HG03159 (cell line): ENCODE measurements around the gene MAN2A2.

Source experiments
- ATAC-seq: cut with Tn5 transposase; IDR thresholded peaks from one replicate; pipeline ENCODE4 v1.9.1; 2021; ENCODE audit warnings: mild to moderate bottlenecking, moderate library complexity; ENCODE audit not compliant: unreplicated experiment

The MAN2A2 gene

DNA sequence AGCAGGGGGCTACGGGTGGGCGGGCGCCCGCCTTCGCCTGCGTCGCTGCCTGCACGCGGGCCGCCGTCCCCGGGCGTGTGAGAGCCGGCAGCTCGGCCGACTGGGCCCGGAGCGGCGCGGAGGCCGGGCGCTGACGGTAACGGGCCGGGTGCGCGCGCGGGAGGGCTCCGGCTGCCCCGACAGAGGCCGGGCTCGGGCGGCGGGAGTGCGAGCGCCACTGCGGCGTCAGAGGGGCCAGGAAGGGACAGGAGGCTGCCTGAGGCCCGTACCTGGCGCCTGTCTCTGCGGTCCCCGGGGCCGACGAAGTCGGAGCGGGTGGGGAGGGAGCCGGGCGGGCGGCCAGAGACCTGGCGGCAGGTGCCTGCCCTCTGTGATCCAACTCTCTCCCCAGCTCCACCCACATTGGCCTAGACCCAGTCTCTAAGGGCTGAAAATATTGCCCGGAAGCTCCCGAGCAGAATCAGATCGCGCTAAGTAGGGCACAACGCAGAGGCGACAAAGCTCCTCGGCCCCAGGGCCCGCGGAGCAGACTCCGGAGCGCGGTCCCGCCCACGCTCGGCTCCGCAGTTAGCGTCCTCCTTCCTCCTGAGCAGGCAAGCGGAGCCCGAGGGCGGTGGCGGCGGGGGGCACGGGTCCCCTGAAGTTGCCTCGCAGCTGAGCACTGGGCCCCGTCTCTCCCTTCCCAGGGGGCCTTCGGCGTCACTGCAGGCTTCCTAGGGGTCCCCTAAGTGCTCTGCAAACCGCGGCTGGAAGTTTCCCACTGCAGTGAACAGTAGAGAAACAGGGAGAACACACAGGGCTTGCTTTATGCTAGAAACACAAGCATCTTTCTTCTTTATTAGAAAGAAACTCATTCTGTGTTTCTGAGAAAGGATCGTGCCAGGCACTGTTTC, at the start of gene MAN2A2:
Gene MAN2A2, plus strand, starts transcription at position 463 of the 893 bp plus-strand sequence. CDS start 906 bp downstream, outside the sequence.
- ATAC-seq: peak; percentile 61

DNA sequence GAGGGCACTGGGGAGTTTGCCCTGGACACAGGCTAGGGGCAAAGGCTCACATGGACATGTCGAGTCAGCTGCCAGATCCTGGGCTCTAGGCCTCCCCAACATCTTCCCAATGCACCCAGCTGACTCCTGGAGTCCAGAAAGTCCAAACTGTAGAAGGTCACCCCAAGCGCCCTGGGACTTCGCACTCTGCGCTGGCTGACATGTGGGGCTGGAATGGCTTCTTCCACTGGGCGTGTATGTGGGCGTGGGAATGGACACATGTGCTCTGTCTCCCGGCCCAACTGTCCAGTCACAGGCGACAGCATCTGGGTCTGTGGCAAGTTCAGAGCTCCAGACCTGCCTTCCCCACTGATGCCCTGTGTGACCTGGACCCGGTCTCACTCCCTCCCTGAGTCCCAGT, 48.0 kb upstream of the MAN2A2 start:
- ATAC-seq: no peak

- ATAC-seq: no peak
Measured at GRCh38 chr15:90857337-90857736, 45.8 kb upstream of the MAN2A2 start.

- ATAC-seq: no peak
Measured at GRCh38 chr15:90857883-90858443, 45.1 kb upstream of the MAN2A2 start.

- ATAC-seq: no peak
Measured at GRCh38 chr15:90859234-90860131, 43.6 kb upstream of the MAN2A2 start.

- no peak for ATAC-seq
Measured at GRCh38 chr15:90860450-90860849, 42.7 kb upstream of the MAN2A2 start.

DNA sequence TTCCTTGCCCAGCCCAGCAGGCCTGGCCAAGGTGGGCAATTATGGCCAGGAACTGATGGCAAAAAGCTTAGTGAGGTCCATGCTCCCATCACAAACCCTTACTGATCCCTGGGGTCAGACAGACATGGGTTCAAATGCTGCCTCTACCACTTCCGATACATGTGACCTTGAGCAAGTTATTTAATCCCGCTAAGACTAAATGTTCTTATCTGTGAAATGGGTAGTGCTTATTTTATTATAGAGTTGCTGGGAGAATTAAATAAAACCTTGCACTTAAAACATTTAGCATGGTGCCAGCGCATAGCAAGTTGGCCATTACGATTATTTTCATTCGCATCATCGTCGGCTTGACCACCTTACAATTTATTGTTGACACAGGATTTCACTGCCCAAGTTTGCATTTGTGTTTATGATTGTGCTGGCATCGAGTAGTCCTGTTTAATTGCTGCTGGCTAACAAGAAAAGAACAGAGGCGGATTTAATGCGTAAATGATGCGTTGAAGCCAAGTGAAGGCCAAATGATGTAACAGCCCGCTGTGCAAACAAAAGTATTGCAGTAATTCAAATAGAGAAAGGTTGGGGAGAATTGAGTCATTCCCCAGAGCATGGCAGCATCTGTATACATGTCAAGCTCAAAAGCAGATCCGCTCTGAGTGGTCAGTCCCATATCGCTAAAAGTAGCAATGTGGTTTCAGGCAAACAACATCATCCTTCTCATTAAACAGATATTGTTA, 42.0 kb upstream of the MAN2A2 start:
- no peak for ATAC-seq

- ATAC-seq: no peak
Measured at GRCh38 chr15:90862487-90862886, 40.6 kb upstream of the MAN2A2 start.

- no peak for ATAC-seq
Measured at GRCh38 chr15:90862964-90863778, 39.9 kb upstream of the MAN2A2 start.

- ATAC-seq: no peak
Measured at GRCh38 chr15:90863987-90864386, 39.1 kb upstream of the MAN2A2 start.

- no peak for ATAC-seq
Measured at GRCh38 chr15:90864507-90864906, 38.6 kb upstream of the MAN2A2 start.

GRCh38 chr15:90865702-90866101, 37.4 kb upstream of the MAN2A2 start:
- ATAC-seq: no peak

- no peak for ATAC-seq
Measured at GRCh38 chr15:90866161-90866715, 36.9 kb upstream of the MAN2A2 start.

- no peak for ATAC-seq
Measured at GRCh38 chr15:90866800-90867199, 36.3 kb upstream of the MAN2A2 start.

DNA sequence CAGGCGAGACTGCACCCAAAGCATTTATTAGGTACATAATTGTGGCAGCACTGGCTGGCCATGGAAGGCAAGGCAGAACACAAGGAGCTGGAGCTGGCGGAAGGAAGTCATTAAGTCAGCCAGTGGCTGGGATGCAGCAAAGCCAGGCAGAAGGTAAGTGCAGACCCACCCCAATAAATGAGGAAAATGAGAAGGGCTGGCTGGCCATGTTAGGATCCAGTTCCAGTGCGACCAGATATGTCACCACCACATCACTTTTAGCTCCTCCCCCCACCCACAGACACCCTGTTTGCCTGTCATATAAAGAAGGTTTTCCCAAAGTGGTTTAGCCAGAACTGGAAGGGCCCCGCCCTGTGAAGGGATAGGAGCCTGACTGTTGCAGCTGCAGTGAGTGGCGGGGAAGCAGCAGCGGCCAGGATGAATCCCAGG, 34.8 kb upstream of the MAN2A2 start, which contains the start of gene FURIN:
Gene FURIN, plus strand, starts transcription at position 328 of the 429 bp plus-strand sequence. CDS start 7,153 bp downstream, outside the sequence.
- no peak for ATAC-seq

GRCh38 chr15:90869140-90869541, 34.0 kb upstream of the MAN2A2 start:
- no peak for ATAC-seq

DNA sequence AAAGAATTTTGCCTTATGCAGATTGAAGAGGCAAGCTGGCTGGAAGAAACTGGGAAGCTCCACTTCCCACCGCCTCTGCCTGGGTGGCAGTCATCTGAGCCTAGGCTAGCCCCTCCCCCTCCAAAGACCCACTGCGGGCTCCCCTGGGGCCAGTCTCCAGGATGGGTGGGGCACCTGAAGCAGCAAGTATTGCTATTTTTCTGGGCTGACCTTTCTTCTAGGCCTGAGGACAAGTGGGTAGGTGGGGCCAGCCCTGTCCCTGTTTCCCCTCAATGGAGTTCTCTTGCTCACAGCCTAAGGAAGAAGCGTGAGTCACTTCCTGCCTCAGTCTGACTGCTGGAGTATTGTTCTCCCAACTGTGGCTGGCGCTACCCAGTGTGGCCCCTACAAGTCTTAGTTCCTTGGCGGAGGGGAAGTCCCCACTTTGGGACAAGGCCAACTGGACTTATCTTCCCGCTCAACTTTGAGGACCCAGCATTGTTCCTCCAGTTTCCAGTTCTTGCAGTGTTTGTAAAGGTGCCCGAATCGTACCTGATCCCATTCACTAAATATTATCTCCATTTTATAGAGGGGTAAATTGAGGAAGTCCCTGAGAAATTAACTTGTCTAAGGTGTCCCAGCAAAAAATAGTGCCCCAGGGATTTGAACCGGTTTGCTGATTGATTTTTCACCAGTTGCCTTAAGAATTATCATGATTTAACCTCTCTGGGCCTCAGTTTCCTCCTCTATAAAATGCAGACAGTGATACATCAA, 33.3 kb upstream of the MAN2A2 start:
- no peak for ATAC-seq

GRCh38 chr15:90870354-90871138, 32.6 kb upstream of the MAN2A2 start:
- no peak for ATAC-seq
